ENCODE measurements around the gene RDH12. TPM values are rescaled to one million over a fixed set of nuclear protein-coding genes. Genes with fewer than 3 reads are reported as not detected.

RDH12 gene
- total RNA-seq, 1 experiment from 2014 or later = not detected

DNA sequence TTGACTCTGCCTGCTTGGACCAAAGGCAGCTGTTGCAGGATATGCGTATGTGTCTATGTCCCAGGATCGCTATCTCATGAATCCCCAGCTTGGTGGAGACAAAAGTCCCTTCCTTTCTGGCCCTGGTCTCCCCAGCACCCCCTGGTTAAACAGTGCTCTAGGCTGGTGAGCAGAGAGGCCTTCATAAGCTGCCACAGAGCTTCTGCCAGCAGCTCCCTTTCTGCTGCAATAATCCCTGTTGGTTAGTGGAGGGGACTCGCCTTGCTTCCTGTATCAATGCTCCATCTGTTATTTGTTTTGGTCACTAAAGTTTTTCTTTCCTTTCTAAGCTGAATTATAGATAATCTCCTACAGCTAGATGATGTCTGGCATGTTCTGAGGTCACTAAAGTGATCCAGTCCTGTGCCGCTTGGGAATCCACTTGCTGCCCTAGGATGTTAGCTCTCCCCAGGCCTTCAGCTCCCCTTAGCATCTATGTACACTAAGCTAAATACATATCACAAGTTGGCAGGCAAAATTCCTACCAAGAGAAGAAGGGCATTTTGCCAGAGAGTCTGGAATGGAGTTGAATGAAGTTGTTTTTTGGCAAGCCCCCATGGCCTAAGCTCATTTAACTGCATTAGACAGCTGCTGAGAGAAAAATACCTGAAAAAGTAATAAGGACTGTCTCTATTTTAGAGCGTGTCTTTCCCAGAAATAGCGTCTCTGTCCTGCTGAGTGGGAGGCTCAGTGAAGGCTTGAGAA is 47.8 kb downstream of the RDH12 start:
- H3K27me3 ChIP-seq (ENCODE audit: insufficient read depth, low read depth) = no peaks in the 10 kb centered on the region
- no peak overlapping the region for H3K4me2 ChIP-seq
- no peak overlapping the region for H2AFZ ChIP-seq
- no peak overlapping the region for H3K4me3 ChIP-seq
- H4K20me1 ChIP-seq (ENCODE audit: insufficient read depth) = no peaks in the 10 kb centered on the region
- no peaks in the 10 kb centered on the region; the same call in 1 of the 2 replicates for H3K9me2 ChIP-seq (ENCODE audit: insufficient read depth)
- H3K79me2 ChIP-seq (ENCODE audit: low read depth) = no peaks in the 10 kb centered on the region
- no peak overlapping the region for H3K27ac ChIP-seq
- DNase-seq = no peak
- TF ChIP-seq, protein P1, sequence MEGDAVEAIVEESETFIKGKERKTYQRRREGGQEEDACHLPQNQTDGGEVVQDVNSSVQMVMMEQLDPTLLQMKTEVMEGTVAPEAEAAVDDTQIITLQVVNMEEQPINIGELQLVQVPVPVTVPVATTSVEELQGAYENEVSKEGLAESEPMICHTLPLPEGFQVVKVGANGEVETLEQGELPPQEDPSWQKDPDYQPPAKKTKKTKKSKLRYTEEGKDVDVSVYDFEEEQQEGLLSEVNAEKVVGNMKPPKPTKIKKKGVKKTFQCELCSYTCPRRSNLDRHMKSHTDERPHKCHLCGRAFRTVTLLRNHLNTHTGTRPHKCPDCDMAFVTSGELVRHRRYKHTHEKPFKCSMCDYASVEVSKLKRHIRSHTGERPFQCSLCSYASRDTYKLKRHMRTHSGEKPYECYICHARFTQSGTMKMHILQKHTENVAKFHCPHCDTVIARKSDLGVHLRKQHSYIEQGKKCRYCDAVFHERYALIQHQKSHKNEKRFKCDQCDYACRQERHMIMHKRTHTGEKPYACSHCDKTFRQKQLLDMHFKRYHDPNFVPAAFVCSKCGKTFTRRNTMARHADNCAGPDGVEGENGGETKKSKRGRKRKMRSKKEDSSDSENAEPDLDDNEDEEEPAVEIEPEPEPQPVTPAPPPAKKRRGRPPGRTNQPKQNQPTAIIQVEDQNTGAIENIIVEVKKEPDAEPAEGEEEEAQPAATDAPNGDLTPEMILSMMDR (conservative IDR thresholded peaks at IDR 0.05) = no peak
- no peak for TF ChIP-seq EZH2 (IDR thresholded peaks at IDR 0.05; ENCODE audit: low read depth)
- BruUV-seq (replicated peaks) = no TSS peak
- intact Hi-C loops (cut with micrococcal nuclease; ENCODE audit: unreplicated experiment) = no loop called here
- peaks cover 2% of the 10 kb centered on the region; the same call in 1 of the 2 replicates for H3K36me3 ChIP-seq (ENCODE audit: low read depth)
- CTCF ChIA-PET = no interaction called here
- no peaks in the 10 kb centered on the region for H3F3A ChIP-seq (ENCODE audit: insufficient read depth, low read depth)
- POLR2A ChIA-PET (ENCODE audit: unreplicated experiment) = no interaction called here
- H3K9me3 ChIP-seq (ENCODE audit: insufficient read depth, low read depth) = no peaks in the 10 kb centered on the region
- no peaks in the 10 kb centered on the region for H3K4me1 ChIP-seq (replicated peaks; ENCODE audit: insufficient read depth)

DNA sequence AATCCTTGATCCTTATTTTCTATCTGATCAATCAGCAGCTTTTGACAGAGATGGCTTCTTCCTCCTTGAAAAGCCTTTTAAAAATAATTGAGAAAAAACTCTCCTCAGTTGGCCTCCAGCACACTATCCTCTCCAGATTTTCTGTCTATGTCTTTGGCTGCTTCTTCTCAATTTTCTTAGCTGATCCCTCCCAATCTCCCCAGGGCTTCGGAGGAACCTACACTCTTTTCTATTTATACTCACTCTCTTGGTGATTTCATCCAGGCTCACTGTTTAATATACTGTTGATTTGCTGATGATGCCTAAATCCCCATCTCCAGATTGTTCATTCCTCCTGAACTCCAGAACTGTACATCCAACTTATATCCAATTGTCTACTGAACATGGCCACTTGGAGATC is 54.8 kb downstream of the RDH12 start:
- intact Hi-C loops (cut with micrococcal nuclease; ENCODE audit: unreplicated experiment) = no loop called here
- no peak overlapping the region for H3K4me3 ChIP-seq
- TF ChIP-seq, protein P1 (conservative IDR thresholded peaks at IDR 0.05) = no peak
- TF ChIP-seq EZH2 (IDR thresholded peaks at IDR 0.05; ENCODE audit: low read depth) = no peak
- H3K79me2 ChIP-seq (ENCODE audit: low read depth) = no peaks in the 10 kb centered on the region
- ChIA-PET POLR2A (ENCODE audit: unreplicated experiment) (no interaction called here), CTCF (no interaction called here)
- no peaks in the 10 kb centered on the region for H3K27me3 ChIP-seq (ENCODE audit: insufficient read depth, low read depth)
- no peaks in the 10 kb centered on the region for H4K20me1 ChIP-seq (ENCODE audit: insufficient read depth)
- H3K4me2 ChIP-seq = no peak overlapping the region
- no peaks in the 10 kb centered on the region for H3K4me1 ChIP-seq (replicated peaks; ENCODE audit: insufficient read depth)
- no peaks in the 10 kb centered on the region for H3F3A ChIP-seq (ENCODE audit: insufficient read depth, low read depth)
- BruUV-seq (replicated peaks) = no TSS peak
- no peak overlapping the region for H2AFZ ChIP-seq
- H3K36me3 ChIP-seq (ENCODE audit: low read depth) = no peaks in the 10 kb centered on the region; the same call in 1 of the 2 replicates
- no peak for DNase-seq
- H3K27ac ChIP-seq = no peak overlapping the region
- H3K9me2 ChIP-seq (ENCODE audit: insufficient read depth) = no peaks in the 10 kb centered on the region
- no peaks in the 10 kb centered on the region for H3K9me3 ChIP-seq (ENCODE audit: insufficient read depth, low read depth)

DNA sequence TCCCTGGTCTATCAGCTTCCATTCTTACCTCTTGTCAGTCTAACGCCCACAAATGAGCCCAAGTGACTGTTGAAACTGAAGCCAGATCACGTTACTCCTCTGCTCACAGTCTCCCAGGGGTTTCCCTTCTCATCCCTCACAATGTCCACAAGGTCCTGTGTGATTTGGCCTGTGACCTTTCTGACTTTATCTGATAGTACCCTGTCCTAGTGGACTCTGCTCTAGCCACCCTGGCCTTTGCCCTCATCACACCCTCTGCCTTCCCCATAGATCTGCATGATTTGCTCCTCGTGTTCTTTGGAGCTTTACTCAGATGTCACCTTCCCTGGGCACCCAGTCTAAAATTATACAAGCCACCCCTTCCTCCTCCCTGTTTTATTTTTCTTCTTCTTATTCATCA is 55.5 kb downstream of the RDH12 start:
- Histone ChIP-seq H3K4me1 (replicated peaks; ENCODE audit: insufficient read depth) (peaks cover 3% of the 10 kb centered on the region; the same call in 1 of the 2 replicates), H3K79me2 (ENCODE audit: low read depth) (no peaks in the 10 kb centered on the region), H3K27me3 (ENCODE audit: insufficient read depth, low read depth) (no peaks in the 10 kb centered on the region), H3K4me3 (no peak overlapping the region), H3K9me3 (ENCODE audit: insufficient read depth, low read depth) (no peaks in the 10 kb centered on the region), H3K27ac (no peak overlapping the region), H3K9me2 (ENCODE audit: insufficient read depth) (no peaks in the 10 kb centered on the region), H3K36me3 (ENCODE audit: low read depth) (no peaks in the 10 kb centered on the region; the same call in 1 of the 2 replicates), H2AFZ (no peak overlapping the region), H3F3A (ENCODE audit: insufficient read depth, low read depth) (no peaks in the 10 kb centered on the region), H3K4me2 (no peak overlapping the region), H4K20me1 (ENCODE audit: insufficient read depth) (no peaks in the 10 kb centered on the region)
- DNase-seq = no peak
- TF ChIP-seq, protein P1 (conservative IDR thresholded peaks at IDR 0.05) = no peak
- no peak for TF ChIP-seq EZH2 (IDR thresholded peaks at IDR 0.05; ENCODE audit: low read depth)
- CTCF ChIA-PET = no interaction called here
- intact Hi-C loops (cut with micrococcal nuclease; ENCODE audit: unreplicated experiment) = no loop called here
- BruUV-seq (replicated peaks) = no TSS peak
- POLR2A ChIA-PET (ENCODE audit: unreplicated experiment) = no interaction called here

Data from PC-9 (cell line).